Heart left ventricle (tissue), 16 donors: ENCODE data around the gene KIF20B. TPM values are rescaled to one million over a fixed set of nuclear protein-coding genes. Genes with fewer than 3 reads are reported as not detected.

Experiments
- ATAC-seq, 4 donors: fragments of 200-7000 bp; cut with Tn5 transposase; one replicate each; pipeline ENCODE4 v1.9.1; 2020 to 2022; ENCODE audit warnings: moderate library complexity in 4 of 4, mild to moderate bottlenecking in 3 of 4, moderate number of reproducible peaks in 1 of 4
- DNase-seq, 5 donors: peaks; one replicate each; pipeline ENCODE4 v3.0.0-alpha.2; 2020
- H3K27ac ChIP-seq, 12 donors: fragments of 200-600 bp; sonication (generic) in 4 of 12; one replicate each; pipeline versions ENCODE4 v1.5.0 to v1.8.0; 2016 to 2022; ENCODE audit warnings: mild to moderate bottlenecking in 2 of 12
- H3K27me3 ChIP-seq, 9 donors: fragments of 200-600 bp; sonication (generic) in 2 of 9; one replicate each; pipeline versions ENCODE4 v1.5.1 to v1.8.0; 2016 to 2022; ENCODE audit warnings: mild to moderate bottlenecking in 3 of 9
- H3K36me3 ChIP-seq, 9 donors: fragments of 200-600 bp; sonication (generic) in 2 of 9; one replicate each; pipeline versions ENCODE4 v1.5.0 to v1.8.0; 2018 to 2022; ENCODE audit warnings: mild to moderate bottlenecking in 2 of 9
- H3K4me1 ChIP-seq, 12 donors: fragments of 200-600 bp; sonication (generic) in 4 of 12; one replicate each; pipeline versions ENCODE4 v1.5.0 to v1.8.0; 2016 to 2022; ENCODE audit warnings: mild to moderate bottlenecking in 3 of 12
- H3K4me3 ChIP-seq, 12 donors: fragments of 200-600 bp; sonication (generic) in 4 of 12; one replicate each; pipeline versions ENCODE4 v1.5.0 to v1.8.0; 2017 to 2022; ENCODE audit warnings: mild to moderate bottlenecking in 9 of 12, moderate library complexity in 4 of 12
- H3K9me3 ChIP-seq, 12 donors: fragments of 200-600 bp; sonication (generic) in 4 of 12; one replicate each; pipeline versions ENCODE4 v1.5.0 to v1.8.0; 2016 to 2022; ENCODE audit warnings: mild to moderate bottlenecking in 1 of 12
- CTCF ChIP-seq, 12 donors: fragments of 200-600 bp; sonication (generic) in 4 of 12; IDR thresholded peaks; one replicate each; pipeline versions ENCODE4 v1.5.0 to v1.8.0; 2018 to 2022; ENCODE audit warnings: antibody characterized with exemption in 12 of 12, mild to moderate bottlenecking in 5 of 12
- POLR2A ChIP-seq, 2 donors: fragments of 450-650 bp; IDR thresholded peaks; one replicate each; pipeline ENCODE4 v1.6.1; 2017; ENCODE audit warnings: antibody characterized with exemption in 2 of 2, mild to moderate bottlenecking in 2 of 2, moderate library complexity in 2 of 2
- WGBS, 4 donors: extraction: QIAGEN DNeasy Blood & Tissue Kit in 2 of 4; methylation state at CpG; one replicate each; pipeline versions ENCODE4 v1.1.5 to v1.1.7; 2013 to 2018; 5-methylcytosine and 5-hydroxymethylcytosine counted together
- intact Hi-C, 10 donors: fragments of 100-400 bp; cut with DNase I; formaldehyde crosslinking; loops; one replicate each; pipeline versions ENCODE4 v1.11.1 to v1.14.2; 2022
- polyA plus RNA-seq, 2 donors: library from polyadenylated mRNA; stranded (reverse); fragments of 200-250 nt; gene quantifications; one replicate each; pipeline ENCODE4 v1.2.3, GENCODE V29; 2013
- total RNA-seq, 9 donors: library from RNA; depleted of rRNA in 2 of 9; stranded (reverse); fragments of >200 nt in 2 of 9; fragmentation: NEBNext Ultra II Directional in 3 of 9; extraction: Animal tissue kit (Norgen Biotek cat#: 25700) in 3 of 9; gene quantifications; one replicate each; pipeline versions ENCODE4 v1.1.0 to v1.2.4, GENCODE V29; 2016 to 2023
- donor health status: ischemic (EF 13 %, LVEDD 7.1; RV severe dilation, severe dysfunction).
- donor health status: healthy with polysubstance abuse.
- donor health status: DM: no; HTN: yes; CAD: no.
- donor health status: DM: no; HTN: no; CAD: no.
- donor health status: ischemic (EF 25% LVEDD 6.9; RV normal size, moderate dysfunction).
- donor health status: ischemic (EF 25% LVEDD 5.7; RV mildly dilated, moderate dysfunction).
- donor health status: healthy.
- donor health status: DM: yes; HTN: yes; CAD: no.
- donor health status: ischemic (EF 35%, LVEDD 5.7; RV mildly dilated, moderate dysfunction).
- donor health status: nonischemic (EF 11% LVEDD 7.7; RV severe dilation, severe dysfunction).
- donor health status: DM: yes; HTN: yes; CAD: no.
- donor health status: PGD.
- donor health status: ischemic (EF 29% LVEDD 5.4; RV normal size, mild dysfunction).
- donor health status: nonischemic (EF 23%, LVEDD 6.1; RV moderate dilation, normal function).

The KIF20B gene
- total and polyA plus RNA-seq, 11 donors: 0.50 to 8.6 (median 2.2) TPM

- H3K9me3 ChIP-seq: no peaks in the 10 kb centered on the region
- no peaks in the 10 kb centered on the region for H3K36me3 ChIP-seq
- intact Hi-C loops: loop anchor here in 6 of 10 donors (10.0 kb wide), 3 partner anchors 111 to 281 kb away; no protein-coding TSS in a partner anchor
- DNase-seq (no peak), ATAC-seq (no peak)
- no peak overlapping the region for H3K27ac ChIP-seq
- H3K4me3 ChIP-seq: no peak overlapping the region
- peaks cover 0 to 15% (median 6%) of the 10 kb centered on the region in 12 donors for H3K4me1 ChIP-seq
- no peaks in the 10 kb centered on the region for H3K27me3 ChIP-seq
- TF ChIP-seq CTCF (IDR thresholded peaks at IDR 0.05): no peak
- TF ChIP-seq POLR2A (IDR thresholded peaks at IDR 0.05): no peak
- 91 to 96% (median 94%) methylated on average over 3 of the region's 3 CpGs for WGBS, 4 donors
Observed at GRCh38 chr10:89705466-89705865, 4.1 kb downstream of the KIF20B start.

- H3K27ac ChIP-seq: no peak overlapping the region
- no peaks in the 10 kb centered on the region for H3K27me3 ChIP-seq
- peaks cover 0 to 11% (median 6%) of the 10 kb centered on the region in 12 donors for H3K4me1 ChIP-seq
- TF ChIP-seq CTCF (IDR thresholded peaks at IDR 0.05): no peak
- no peak for TF ChIP-seq POLR2A (IDR thresholded peaks at IDR 0.05)
- no peak for DNase-seq
- no peaks in the 10 kb centered on the region for H3K9me3 ChIP-seq
- ATAC-seq: no peak
- intact Hi-C loops: loop anchor here in 6 of 10 donors (10.0 kb wide), 3 partner anchors 111 to 281 kb away; no protein-coding TSS in a partner anchor
- H3K36me3 ChIP-seq: no peaks in the 10 kb centered on the region
- H3K4me3 ChIP-seq: no peak overlapping the region
Observed at GRCh38 chr10:89706011-89706410, 4.6 kb downstream of the KIF20B start.

GRCh38 chr10:89707372-89707771, 6.0 kb downstream of the KIF20B start:
- WGBS, 4 donors: 84 to 92% (median 90%) methylated on average over 1 of the region's 1 CpG
- TF ChIP-seq CTCF (IDR thresholded peaks at IDR 0.05) (no peak), POLR2A (IDR thresholded peaks at IDR 0.05) (no peak)
- DNase-seq: no peak
- Histone ChIP-seq H3K4me3 (no peak overlapping the region), H3K9me3 (no peaks in the 10 kb centered on the region), H3K36me3 (no peaks in the 10 kb centered on the region), H3K4me1 (peaks cover 0 to 2% (median 0%) of the 10 kb centered on the region in 12 donors), H3K27ac (no peak overlapping the region), H3K27me3 (no peaks in the 10 kb centered on the region)
- ATAC-seq: no peak
- intact Hi-C loops: loop anchor here in 6 of 10 donors (10.0 kb wide), 3 partner anchors 113 to 283 kb away; no protein-coding TSS in a partner anchor

GRCh38 chr10:89710753-89711152, 9.4 kb downstream of the KIF20B start:
- no peak for TF ChIP-seq POLR2A (IDR thresholded peaks at IDR 0.05)
- no peak for TF ChIP-seq CTCF (IDR thresholded peaks at IDR 0.05)
- Histone ChIP-seq H3K27me3 (no peaks in the 10 kb centered on the region), H3K9me3 (no peaks in the 10 kb centered on the region), H3K36me3 (no peaks in the 10 kb centered on the region), H3K4me1 (no peaks in the 10 kb centered on the region), H3K27ac (no peak overlapping the region), H3K4me3 (no peak overlapping the region)
- intact Hi-C loops: no loop called here
- DNase-seq (no peak), ATAC-seq (no peak)
- WGBS, 4 donors: 81 to 88% (median 84%) methylated on average over 3 of the region's 3 CpGs
